ENCODE measurements around the gene ORC4. TPM values are rescaled to one million over a fixed set of nuclear protein-coding genes. Genes with fewer than 3 reads are reported as not detected.
"Not testable (repeated sequence)": the region's sequence is repeated elsewhere in the genome, so short reads cannot be mapped to it uniquely, and the experiment has no call there.

ORC4 gene
- total RNA-seq, 2 experiments from 2014 or later: 32.0 to 32.5 TPM

DNA sequence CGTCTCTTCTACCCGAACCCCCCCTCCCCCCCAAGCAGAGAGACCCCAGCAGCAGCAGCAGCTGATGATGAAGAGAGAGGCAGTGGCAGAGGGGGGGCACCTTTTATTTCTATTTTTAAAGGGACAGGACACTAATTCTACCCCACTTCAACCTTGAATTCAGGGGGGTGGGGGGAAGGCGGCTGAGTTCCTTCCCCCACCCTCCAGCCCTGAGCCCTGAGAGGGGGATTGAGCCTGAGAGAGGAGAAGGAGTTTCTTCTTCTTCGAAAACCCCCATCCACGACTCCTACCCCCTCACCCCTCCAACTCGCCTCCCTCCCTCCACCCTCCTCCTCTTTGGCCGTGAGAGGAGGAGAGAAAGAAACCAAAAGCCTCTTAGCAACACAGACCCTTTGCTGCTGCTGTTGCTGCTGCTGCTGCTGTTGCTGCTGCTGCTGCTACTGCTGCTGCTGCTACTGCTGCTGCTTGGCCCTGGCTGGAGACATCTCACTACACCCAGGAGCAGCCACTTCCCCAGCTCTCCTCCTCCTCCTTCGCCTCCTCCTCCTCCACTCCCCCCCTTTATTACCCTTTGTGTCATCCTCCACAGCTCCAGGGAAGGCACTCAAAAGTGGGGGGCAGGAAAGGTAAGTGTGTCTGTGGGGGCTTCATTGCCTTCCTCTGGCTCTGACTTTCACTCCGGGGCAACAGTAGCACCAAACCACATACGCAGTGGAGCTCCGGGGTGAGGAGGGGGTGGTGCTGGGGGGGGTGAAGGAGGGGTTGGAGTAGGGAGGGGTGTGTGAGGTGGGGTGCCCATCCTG, 723 bp upstream of the ORC4 start, which contains the start of gene MBD5:
Gene MBD5 (plus strand): TSS at position 33 of the 803 bp plus-strand sequence.
- CTCF ChIA-PET: no interaction called here
- POLR2A ChIA-PET: interaction anchor here (0.6 to 1.0 kb wide), 5 partner anchors 20 to 622 kb away, joined by 3 to 11 read pairs (median 6); no protein-coding TSS in a partner anchor

DNA sequence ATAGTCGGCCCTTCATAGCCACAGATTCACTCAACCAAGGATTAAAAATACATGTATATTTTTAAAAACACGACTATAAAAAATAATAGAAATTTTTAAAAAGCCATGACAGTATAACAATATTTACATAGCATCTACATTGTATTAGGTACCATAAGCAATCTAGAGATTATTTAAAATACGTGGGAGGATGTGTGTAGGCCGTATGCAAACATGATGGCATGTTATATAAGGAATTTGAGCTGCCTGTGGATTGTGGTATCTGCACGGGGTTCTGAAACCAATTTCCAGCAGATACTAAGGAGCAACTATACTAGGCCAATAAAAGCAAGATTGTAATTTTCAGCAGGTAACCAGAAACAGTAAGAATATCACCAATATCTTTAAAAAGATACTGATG, 5.9 kb downstream of the ORC4 start:
- ChIA-PET POLR2A (no interaction called here), CTCF (no interaction called here)

DNA sequence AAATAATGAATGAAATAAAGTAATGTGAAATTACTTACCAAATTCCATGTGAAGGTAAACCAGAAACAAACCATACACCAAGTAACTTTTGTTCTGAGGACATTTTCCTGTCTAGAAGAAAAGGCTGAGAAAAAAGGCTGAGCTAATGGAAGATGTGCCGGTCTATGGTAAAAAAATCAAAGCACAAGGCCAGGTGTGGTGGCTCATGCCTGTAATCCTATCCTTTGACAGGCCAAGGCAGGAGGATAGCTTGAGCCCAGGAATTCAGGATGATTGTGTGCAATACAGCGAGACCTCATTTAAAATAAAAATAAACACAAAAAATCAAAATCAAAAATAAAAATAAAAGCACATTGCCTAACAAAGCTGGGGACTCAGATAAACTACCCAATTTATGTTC, 6.7 kb downstream of the ORC4 start:
- CTCF ChIA-PET: no interaction called here
- POLR2A ChIA-PET: no interaction called here

DNA sequence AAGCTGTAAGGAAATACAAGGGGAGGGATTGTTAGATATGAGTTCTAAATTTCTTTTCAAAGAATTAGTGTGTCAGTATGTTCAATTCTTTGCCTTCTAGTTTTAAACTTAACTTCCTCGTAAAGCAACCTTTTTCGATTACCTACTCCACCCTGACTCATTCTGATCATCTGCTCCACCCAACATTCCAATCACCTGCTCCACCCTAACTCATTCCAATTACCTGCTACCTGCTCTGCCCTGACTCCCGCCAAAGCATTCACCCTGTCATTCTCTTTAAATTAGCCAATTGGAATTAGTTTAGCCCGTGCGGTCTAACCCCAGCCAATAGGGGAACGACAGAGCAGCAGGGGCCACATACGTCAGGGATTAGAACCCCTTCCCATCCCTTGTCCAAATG, 12.1 kb downstream of the ORC4 start:
- CTCF ChIA-PET, POLR2A ChIA-PET: not testable (repeated sequence)

DNA sequence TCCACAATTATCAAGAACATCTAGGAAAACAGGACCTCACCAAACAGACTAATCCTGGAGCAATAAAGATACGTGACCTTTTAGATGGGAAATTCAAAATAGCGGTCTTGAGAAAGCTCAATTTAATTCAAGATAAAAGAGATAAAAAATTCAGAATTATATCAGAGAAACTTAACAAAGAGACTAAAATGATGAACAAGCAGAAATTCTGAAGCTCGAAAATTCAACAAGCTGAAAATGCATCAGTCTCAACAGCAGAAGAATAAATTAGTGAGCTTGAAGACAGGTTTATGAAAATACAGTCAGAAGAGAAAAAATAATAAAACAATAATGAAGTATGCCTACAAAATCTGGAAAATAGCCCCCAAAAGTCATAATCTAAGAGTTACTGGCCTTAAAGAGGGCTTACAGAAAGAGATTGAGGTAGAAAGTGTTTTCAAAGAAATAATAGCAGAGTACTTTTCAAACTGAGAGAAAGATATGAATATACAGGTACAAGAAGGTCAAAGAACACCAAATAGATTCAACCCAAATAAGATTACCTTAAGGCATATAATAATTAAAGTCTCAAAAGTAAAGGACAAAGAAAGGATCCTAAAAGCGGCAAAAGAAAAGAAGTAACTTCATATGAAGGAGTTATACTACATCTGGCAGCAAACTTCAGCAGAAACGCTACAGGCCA, 13.2 kb downstream of the ORC4 start:
- ChIA-PET CTCF (no interaction called here), POLR2A (no interaction called here)

DNA sequence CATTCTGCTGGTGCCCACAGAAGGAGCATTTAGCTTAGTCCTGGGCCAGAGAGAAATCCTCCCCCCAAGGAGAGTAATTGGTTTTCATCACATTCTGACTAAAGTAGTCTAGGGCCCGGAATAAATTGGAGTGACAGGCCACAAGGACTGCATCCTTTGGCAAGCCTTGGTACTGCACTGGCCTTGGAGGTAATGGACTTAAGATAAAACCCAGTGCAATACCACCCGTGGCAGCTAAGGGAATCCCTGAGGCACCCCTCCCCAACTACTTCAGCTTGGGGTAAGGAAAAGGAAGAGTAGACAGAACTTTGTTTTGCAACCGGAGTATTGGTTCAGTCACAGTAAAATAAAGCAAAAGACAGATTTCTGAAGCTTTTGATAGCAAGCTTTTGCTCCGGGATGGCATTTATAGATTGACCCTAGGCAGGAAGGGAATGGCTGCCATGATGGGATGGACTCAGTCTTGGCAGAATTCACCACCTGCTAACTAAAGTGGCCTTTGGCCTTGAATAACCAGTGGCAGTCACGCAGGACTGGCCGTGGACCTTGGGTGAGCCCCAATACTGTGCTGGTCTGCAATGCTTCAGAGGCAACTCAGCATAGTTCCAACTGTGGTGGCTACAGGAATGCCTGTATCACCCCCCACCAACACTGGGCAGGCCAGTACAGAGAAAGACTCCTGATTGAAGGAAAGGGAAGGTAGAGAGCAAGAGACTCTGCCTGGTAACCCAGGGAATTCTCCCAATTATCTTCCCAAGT, 14.1 kb downstream of the ORC4 start:
- POLR2A ChIA-PET: no interaction called here
- CTCF ChIA-PET: no interaction called here

DNA sequence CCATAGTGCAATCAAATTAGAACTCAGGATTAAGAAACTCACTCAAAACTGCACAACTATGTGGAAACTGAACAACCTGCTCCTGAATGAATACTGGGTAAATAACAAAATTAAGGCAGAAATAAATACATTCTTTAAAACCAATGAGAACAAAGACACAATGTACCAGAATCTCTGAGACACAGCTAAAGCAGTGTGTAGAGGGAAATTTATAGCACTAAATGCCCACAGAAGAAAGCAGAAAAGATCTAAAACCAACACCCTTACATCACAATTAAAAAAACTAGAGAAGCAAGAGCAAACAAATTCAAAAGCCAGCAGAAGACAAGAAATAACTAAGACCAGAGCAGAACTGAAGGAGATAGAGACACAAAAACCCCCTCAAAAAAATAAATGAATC, 18.1 kb downstream of the ORC4 start:
- POLR2A ChIA-PET: not testable (repeated sequence)

DNA sequence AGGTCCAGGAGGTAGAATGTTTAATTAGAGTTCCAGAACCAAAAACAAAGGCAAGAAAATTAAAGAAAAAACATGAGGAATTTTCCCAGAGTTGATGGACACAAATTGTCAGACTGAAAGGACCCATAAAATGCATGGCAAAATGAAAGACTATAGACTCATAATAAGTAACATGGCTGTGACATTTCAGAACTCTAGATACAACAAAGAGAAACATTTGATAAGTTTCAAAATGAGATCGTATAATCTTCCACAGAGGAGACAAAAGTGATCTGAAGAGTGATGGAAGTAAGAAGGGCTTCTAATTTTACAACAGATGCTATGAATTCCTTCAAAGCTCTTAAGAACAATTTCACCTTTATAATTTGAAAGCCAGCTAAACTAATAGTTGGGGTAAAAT, 20.4 kb downstream of the ORC4 start:
- CTCF ChIA-PET: no interaction called here
- POLR2A ChIA-PET: no interaction called here

More for the DNA sequence above, 18.1 kb downstream of the ORC4 start:
- CTCF ChIA-PET: not testable (repeated sequence)

DNA sequence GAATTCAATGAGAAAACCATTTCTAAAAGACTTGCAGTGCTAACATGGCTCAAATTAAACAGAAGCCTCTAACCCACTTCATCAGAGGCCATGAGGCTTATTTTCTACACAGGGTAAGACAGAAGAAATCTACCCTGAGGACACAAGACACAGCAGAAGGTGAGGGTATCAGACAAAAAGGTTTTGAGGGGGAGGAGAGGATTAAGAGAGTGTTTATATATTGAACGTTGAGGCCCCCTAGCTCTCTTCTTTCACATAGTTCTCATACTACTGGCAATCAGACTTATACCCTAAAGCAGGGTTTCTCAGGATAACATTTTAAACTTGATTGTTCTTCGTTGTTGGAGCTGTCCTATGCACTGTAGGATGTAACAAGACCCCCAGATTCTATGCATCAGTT, 21.4 kb downstream of the ORC4 start:
- POLR2A ChIA-PET: no interaction called here
- CTCF ChIA-PET: no interaction called here

DNA sequence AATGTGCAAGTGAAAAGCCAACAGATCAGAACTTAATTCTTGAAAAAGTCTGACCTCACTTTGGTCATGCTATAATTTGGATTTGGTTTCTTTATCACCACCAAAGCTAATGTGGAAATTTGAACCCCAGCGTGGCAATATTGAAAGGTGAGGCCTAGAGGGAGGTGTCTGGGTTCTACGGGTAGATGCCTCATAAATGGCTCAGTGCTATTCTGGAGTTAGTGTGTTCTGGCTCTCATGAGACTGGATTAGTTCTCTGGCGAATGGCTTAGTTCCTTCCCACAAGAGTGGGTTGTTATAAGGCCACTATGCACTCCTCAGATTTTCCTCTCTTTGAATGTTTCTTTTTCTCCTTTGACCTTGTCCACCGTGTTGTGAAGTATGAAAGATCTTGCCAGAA, 22.3 kb downstream of the ORC4 start:
- POLR2A ChIA-PET: no interaction called here
- CTCF ChIA-PET: no interaction called here

DNA sequence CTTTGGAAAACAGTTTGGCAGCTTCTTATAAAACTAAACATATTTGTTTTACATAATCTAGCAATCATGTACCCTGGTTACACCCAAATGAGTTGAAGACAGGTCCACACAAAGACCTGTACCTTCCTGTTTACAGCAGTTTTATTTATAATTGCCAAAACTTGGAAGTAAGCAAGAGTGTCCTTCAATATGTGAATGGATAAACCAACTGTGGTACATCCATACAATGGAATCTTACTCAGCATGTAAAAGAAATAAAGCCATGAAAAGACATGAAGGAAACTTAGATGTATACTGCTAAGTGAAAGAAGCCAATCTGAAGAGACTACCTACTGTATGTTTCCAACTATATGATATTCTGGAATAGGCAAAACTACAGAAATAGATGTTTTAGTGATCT, 23.7 kb downstream of the ORC4 start:
- POLR2A ChIA-PET: no interaction called here

DNA sequence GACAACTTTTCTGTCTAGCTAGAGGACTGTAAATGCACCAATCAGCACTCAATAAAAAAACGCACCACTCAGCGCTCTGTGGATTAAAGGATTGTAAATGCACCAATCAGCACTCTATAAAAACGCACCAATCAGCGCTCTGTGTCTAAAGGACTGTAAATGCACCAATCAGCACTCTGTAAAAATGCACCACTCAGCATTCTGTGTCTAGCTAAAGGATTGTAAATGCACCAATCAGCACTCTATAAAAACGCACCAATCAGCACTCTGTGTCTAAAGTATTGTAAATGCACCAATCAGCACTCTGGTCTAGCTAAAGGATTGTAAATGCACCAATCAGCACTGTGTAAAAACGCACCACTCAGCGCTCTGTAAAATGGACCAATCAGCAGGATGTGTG, 25.6 kb downstream of the ORC4 start:
- POLR2A ChIA-PET, CTCF ChIA-PET: not testable (repeated sequence)

More for the DNA sequence above, 23.7 kb downstream of the ORC4 start:
- CTCF ChIA-PET: no interaction called here

DNA sequence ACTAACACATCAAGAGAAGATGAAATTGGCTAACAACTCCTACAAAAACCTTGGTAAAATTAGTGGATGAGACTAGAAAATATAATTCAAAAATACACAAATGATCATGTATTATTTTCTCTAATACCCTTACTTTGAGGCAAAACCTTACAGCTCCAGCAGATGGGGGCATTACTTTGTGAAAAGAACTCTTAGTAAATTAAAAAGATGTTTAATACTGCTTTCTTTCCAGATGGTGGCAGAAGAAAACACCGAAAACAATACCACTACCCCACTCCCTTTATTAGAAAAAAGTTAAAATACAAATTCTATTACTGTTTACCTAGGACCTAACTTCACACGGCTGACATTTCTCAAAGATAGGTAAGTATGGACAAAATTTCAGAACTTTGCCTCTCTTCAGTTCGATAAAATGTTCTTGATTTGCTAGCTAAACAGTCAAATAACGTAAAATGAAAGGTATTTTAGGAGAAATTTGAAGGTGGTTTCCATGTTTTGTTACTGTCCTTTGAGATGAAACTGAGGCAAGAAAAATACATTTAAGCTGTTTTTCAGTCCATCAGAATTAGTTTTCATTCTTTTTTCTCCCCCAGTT, 30.6 kb downstream of the ORC4 start:
- CTCF ChIA-PET: interaction anchor here (1.3 to 2.1 kb wide), 2 partner anchors 77 to 519 kb away, joined by 4 to 10 read pairs; no protein-coding TSS in a partner anchor
- POLR2A ChIA-PET: interaction anchor here (0.5 kb wide), 1 partner anchor 16 kb away, joined by 4 read pairs; no protein-coding TSS in a partner anchor

DNA sequence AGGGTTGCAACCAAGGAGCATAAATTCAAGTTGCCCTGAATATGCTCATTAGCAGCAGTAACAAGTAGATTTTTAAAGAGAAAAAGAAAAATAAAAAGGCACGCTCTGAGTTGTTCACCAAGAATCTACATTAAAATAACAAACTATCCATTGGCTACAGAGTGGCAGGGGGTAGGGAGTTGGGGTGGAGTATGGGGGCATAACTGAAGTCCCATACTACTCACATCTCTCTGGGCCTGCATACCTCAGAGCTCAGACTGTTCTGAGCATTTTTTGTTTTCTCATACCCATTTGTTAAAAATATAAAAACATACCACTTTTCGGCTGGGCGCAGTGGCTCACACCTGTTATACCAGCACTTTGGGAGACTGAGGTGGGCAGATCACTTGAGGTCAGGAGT, 31.4 kb downstream of the ORC4 start:
- ChIA-PET POLR2A (no interaction called here), CTCF (interaction anchor here (0.9 to 2.1 kb wide), 3 partner anchors 30 to 520 kb away, joined by 3 to 10 read pairs (median 4); no protein-coding TSS in a partner anchor)

DNA sequence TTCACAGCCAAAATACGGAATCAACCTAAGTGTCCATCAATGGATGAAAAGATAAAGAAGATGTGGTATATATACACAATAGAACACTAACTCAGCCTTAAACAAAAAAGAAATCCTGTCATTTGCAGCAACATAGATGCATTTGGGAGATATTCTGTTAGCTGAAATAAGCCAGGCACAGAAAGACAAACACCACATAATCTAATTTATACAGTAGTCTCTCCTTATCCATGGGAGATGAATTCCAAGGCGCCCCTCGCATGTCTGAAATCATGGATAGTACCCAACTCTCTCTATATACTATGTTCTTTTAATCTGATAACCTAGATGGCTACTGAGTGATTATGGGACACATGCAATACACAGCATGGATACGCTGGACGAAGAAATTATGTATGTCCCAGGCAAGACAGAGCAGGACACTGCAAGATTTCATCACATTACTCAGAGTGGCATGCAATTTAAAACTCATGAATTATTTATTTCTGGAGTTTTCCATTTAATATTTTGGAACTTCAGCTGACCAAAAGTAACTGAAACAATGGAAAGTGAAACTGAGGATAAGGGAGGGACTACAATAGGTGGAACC, 39.5 kb downstream of the ORC4 start:
- POLR2A ChIA-PET: no interaction called here
- CTCF ChIA-PET: no interaction called here

DNA sequence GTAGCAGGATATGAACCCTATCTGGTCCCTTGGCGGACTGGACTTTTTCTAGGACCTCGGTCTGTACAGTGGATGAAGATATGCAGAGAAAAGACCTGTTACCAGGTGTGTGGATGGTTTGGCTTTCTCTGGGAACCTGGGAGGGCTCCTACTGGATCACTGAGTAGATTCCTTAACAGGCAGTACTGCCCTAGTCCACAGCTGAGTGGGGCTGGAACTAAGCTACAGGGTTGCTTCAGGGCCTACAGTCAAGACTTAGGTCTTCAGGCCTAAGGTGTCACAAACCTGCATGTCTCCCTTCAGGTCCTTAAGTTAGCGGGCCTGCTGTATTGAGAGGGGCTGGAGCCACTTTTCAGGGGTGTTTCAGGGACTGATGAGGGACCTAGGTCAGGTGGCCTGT, 42.9 kb downstream of the ORC4 start:
- ChIA-PET POLR2A (no interaction called here), CTCF (no interaction called here)

DNA sequence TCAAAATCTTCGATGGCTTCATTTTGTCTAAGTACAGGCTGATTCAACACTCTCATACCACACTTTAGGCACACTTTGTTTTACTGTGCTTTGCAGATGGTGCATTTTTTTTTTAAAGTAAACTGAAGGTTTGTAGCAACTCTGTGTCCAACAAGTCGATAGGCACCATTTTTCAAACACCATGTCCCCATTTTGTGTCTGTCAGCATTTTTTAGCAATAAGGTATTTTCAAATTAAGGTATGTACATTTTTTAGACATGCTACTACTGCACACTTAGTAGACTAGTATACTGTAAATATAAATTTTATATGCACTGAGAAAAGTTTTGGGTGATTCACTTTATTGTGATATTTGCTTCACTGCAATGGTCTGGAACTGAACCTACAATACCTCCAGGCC, 44.4 kb downstream of the ORC4 start:
- POLR2A ChIA-PET: no interaction called here
- CTCF ChIA-PET: no interaction called here

DNA sequence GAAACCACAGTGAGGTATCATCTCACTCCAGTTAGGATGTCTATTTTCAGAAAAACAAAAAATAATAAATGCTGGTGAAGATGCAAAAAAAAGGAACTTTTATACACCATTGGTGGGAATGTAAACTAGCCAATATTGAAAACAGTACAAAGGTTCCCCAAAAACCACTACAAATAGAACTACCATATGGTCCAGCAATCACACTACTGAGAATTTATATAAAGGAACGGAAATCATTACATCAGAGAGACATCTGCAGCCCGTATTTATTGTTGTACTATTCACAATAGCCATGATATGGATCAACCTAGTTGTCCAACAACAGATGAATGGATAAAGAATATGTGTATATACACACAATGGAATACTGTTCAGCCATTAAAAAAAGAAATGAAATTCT, 52.0 kb downstream of the ORC4 start:
- POLR2A ChIA-PET: no interaction called here
- CTCF ChIA-PET: no interaction called here

DNA sequence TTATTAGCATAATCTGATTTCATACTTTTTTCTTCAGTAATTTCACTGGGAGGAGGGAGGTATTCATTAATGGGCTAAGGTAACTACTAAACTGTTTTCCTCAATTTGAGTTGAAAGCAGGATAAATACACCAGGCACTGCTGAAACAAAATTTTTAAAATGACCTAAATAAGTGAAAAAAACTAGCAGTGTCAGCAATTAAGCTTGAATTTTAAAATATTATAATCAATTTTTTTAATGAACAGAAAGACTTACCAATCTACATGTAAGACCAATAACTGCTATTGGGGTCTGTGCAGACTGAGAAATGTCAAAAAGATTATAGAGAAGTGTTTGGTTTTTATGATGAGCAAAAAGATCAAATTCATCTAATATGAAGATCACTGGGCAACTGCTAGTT, 68.4 kb downstream of the ORC4 start:
- ChIA-PET POLR2A (no interaction called here), CTCF (no interaction called here)

DNA sequence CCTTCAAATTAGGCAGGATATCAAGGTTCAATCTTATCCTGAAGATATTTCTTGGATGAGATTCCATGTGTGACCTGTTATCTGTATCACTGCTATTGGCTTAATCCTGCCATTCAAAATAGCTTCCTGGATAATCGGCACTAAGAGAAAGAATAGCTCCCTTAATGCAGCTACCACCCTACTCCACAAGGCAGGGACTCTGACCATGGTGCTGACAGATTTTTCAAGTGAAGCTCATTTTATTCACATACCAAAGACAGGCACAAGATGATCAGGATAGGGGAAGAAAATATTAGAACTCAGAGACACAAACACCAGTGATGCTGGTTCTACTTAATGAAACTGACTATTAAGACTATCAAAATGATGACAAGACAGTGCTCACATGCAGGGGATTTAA, 74.9 kb downstream of the ORC4 start:
- ChIA-PET CTCF (no interaction called here), POLR2A (no interaction called here)
